ENCODE data around the gene DUOXA2. TPM values are rescaled to one million over a fixed set of nuclear protein-coding genes. Genes with fewer than 3 reads are reported as not detected.

The DUOXA2 gene
- not detected in 2 replicates for total RNA-seq

GRCh38 chr15:45114076-45114750 is at the start of gene DUOXA2, which contains the start of gene DUOX2:
Gene DUOXA2 (plus strand): TSS chr15:45114326. CDS start chr15:45114606, 280 bp downstream.
Gene DUOX2 (minus strand): TSS chr15:45114172. CDS start chr15:45113411, 761 bp downstream.

DNA sequence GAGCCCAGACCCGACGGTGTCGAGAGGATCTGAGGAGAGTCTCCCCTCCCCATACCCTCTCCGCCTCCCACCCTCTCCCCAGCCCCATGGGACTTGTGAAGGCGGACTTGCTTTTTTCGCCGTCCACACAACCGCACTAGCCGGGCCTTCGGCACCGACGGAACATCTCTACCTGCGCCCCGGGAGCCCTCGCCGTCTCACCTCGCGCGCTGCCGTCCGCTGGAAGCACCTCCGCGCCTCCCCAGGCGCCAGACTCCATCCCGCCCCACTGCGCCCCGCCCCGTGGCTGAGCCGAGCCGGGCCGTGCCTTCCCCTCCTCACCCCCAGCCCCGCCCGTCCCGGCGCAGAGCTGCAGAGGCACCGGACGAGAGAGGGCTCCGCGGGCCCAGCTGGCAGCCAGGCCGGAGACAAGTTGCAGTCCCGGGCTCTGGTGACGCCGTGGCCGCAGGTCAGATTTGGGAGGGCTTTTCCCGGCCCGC is 15.6 kb downstream of the DUOXA2 start, which contains the start of the genes DUOX1 and DUOXA1:
DUOX1 (plus strand) TSS at position 344 of the 479 bp plus-strand sequence. CDS start 1,973 bp downstream, outside the sequence.
DUOXA1 (minus strand) TSS at position 229 of the 479 bp plus-strand sequence. CDS start 6,865 bp downstream, outside the sequence.

Other genes with a start within 250 kb of the DUOXA2 start
- gene TERB2, start 157.6 kb upstream of the DUOXA2 start, total RNA-seq = not detected in 2 replicates
- 6.2 and 8.3 TPM in 2 replicates for gene SORD, start 91.1 kb upstream of the DUOXA2 start, total RNA-seq
- gene DUOX2, start 154 bp upstream of the DUOXA2 start, total RNA-seq = not detected in 2 replicates
- gene DUOXA1, start 15.6 kb downstream of the DUOXA2 start, total RNA-seq = not detected in 2 replicates
- under 0.01 TPM in 1 of 2 replicates, not detected in the other for gene DUOX1, start 15.7 kb downstream of the DUOXA2 start, total RNA-seq
- gene SHF, start 73.6 kb downstream of the DUOXA2 start, total RNA-seq = 0.22 and 0.43 TPM in 2 replicates
- gene SLC28A2, start 137.9 kb downstream of the DUOXA2 start, total RNA-seq = not detected in 2 replicates